Ascending aorta (tissue), 2 donors: ENCODE results near the gene ZNF845. TPM values are rescaled to one million over a fixed set of nuclear protein-coding genes. Genes with fewer than 3 reads are reported as not detected.
A peak's percentile ranks its signal among the peaks of the same experiment; 100 is the strongest.
"Not testable (repeated sequence)": the region's sequence is repeated elsewhere in the genome, so short reads cannot be mapped to it uniquely, and the experiment has no call there.

Experiments used
- DNase-seq, 2 donors: peaks; one replicate each; pipeline ENCODE4 v3.0.0-alpha.2; 2019; ENCODE audit warnings: low spot score in 2 of 2
- H3K27ac ChIP-seq, 2 donors: fragments of 200-600 bp; sonication (generic); one replicate each; pipeline ENCODE4 v1.5.1; 2016 to 2017; ENCODE audit warnings: mild to moderate bottlenecking in 1 of 2
- H3K27me3 ChIP-seq: fragments of 200-600 bp; sonication (generic); one replicate; pipeline ENCODE4 v1.5.1; 2017
- H3K36me3 ChIP-seq, 2 donors: fragments of 200-600 bp; sonication (generic); one replicate each; pipeline ENCODE4 v1.5.1; 2016
- H3K4me1 ChIP-seq, 2 donors: fragments of 200-600 bp; sonication (generic); one replicate each; pipeline ENCODE4 v1.5.1; 2016 to 2017; ENCODE audit warnings: mild to moderate bottlenecking in 1 of 2
- H3K4me3 ChIP-seq, 2 donors: fragments of 200-600 bp; sonication (generic); one replicate each; pipeline ENCODE4 v1.5.1; 2016 to 2017; ENCODE audit warnings: mild to moderate bottlenecking in 1 of 2
- H3K9me3 ChIP-seq, 2 donors: fragments of 200-600 bp; sonication (generic); one replicate each; pipeline ENCODE4 v1.5.1; 2016
- CTCF ChIP-seq, 3 experiments: fragments of 200-600 bp in 2 of 3; fragments of 450-650 bp in 1 of 3; sonication (generic) in 2 of 3; IDR thresholded peaks; one replicate each; pipeline ENCODE4 v1.5.1; 2016 to 2019; ENCODE audit warnings: antibody characterized with exemption in 3 of 3, mild to moderate bottlenecking in 1 of 3, moderate library complexity in 1 of 3
- intact Hi-C: fragments of 100-400 bp; cut with DNase I; formaldehyde crosslinking; loops from one replicate; pipeline ENCODE4 v1.15.1; 2023
- total RNA-seq: library from RNA; depleted of rRNA; stranded (reverse); fragments of >200 nt; gene quantifications from one replicate; pipeline ENCODE4 v1.1.0, GENCODE V29; 2016

Gene ZNF845
- total RNA-seq, 1 donor from 2014 or later: 3.1 TPM

GRCh38 chr19:53333066-53333462, 485 bp upstream of the ZNF845 start:
- peak in 1 of 2 donors; percentile 81 for DNase-seq
- peak overlapping the region; percentile 66 to 73 for H3K4me3 ChIP-seq
- intact Hi-C loops: loop anchor here (1.0 to 5.0 kb wide), 5 partner anchors 32 to 1129 kb away; partner anchors contain the start of genes LENG9, ZNF525 and ZNF813
- H3K27me3 ChIP-seq: no peaks in the 10 kb centered on the region
- peaks cover 0 to 4% of the 10 kb centered on the region in 2 donors for H3K4me1 ChIP-seq
- peak overlapping the region; percentile 77 to 82 for H3K27ac ChIP-seq
- peaks cover 5 to 9% of the 10 kb centered on the region in 2 donors for H3K36me3 ChIP-seq
- peaks cover 0 to 8% of the 10 kb centered on the region in 2 donors for H3K9me3 ChIP-seq
- TF ChIP-seq CTCF (IDR thresholded peaks at IDR 0.05): no peak

GRCh38 chr19:53344403-53344802, 10.9 kb downstream of the ZNF845 start:
- H3K4me1 ChIP-seq, H3K27me3 ChIP-seq, DNase-seq, H3K27ac ChIP-seq, intact Hi-C loops, H3K4me3 ChIP-seq: not testable (repeated sequence)
- peaks cover 73 to 93% of the 10 kb centered on the region in 2 donors for H3K9me3 ChIP-seq
- H3K36me3 ChIP-seq: peaks cover 94 to 100% of the 10 kb centered on the region in 2 donors

- Histone ChIP-seq H3K27me3 (no peaks in the 10 kb centered on the region), H3K9me3 (peaks cover 67 to 85% of the 10 kb centered on the region in 2 donors), H3K4me1 (no peaks in the 10 kb centered on the region), H3K36me3 (peaks cover 13 to 32% of the 10 kb centered on the region in 2 donors), H3K4me3 (peak overlapping the region in 1 of 2 donors; percentile 8), H3K27ac (no peak overlapping the region)
- TF ChIP-seq CTCF (IDR thresholded peaks at IDR 0.05): no peak
- DNase-seq: no peak
- intact Hi-C loops: no loop called here
Observed at GRCh38 chr19:53355739-53356138, 22.2 kb downstream of the ZNF845 start.

GRCh38 chr19:53357821-53358581, 24.5 kb downstream of the ZNF845 start:
- DNase-seq: no peak
- Histone ChIP-seq H3K27ac (no peak overlapping the region), H3K27me3 (no peaks in the 10 kb centered on the region), H3K36me3 (peaks cover 0 to 9% of the 10 kb centered on the region in 2 donors), H3K4me3 (no peak overlapping the region), H3K4me1 (no peaks in the 10 kb centered on the region), H3K9me3 (peaks cover 45 to 62% of the 10 kb centered on the region in 2 donors)
- no peak for TF ChIP-seq CTCF (IDR thresholded peaks at IDR 0.05)
- intact Hi-C loops: no loop called here

GRCh38 chr19:53360056-53360455, 26.5 kb downstream of the ZNF845 start:
- H3K4me1 ChIP-seq, DNase-seq, H3K36me3 ChIP-seq, H3K4me3 ChIP-seq, H3K27ac ChIP-seq, H3K27me3 ChIP-seq: not testable (repeated sequence)
- H3K9me3 ChIP-seq: peaks cover 24 to 41% of the 10 kb centered on the region in 2 donors
- intact Hi-C loops: loop anchor here (10.0 kb wide), 1 partner anchor 675 kb away; no protein-coding TSS in a partner anchor

- peak in 1 of 3 experiments; percentile 26 for TF ChIP-seq CTCF (IDR thresholded peaks at IDR 0.05)
- Histone ChIP-seq H3K9me3 (no peaks in the 10 kb centered on the region), H3K36me3 (no peaks in the 10 kb centered on the region), H3K4me3 (peak within 1 kb of the TSS; percentile 63 to 67), H3K27ac (peak within 1 kb of the TSS; percentile 73 to 81), H3K27me3 (no peaks in the 10 kb centered on the region), H3K4me1 (peaks cover 0 to 6% of the 10 kb centered on the region in 2 donors)
- intact Hi-C loops: loop anchor here (1.0 to 10.0 kb wide), 7 partner anchors 30 to 681 kb away; partner anchors contain the start of genes ZNF160, ZNF761, ZNF765 and ZNF813
- peak; percentile 81 to 94 for DNase-seq
Observed at GRCh38 chr19:53365134-53365898, 31.8 kb downstream of the ZNF845 start, which contains the start of gene ZNF525. ZNF525 (plus strand) TSS chr19:53365705; CDS start chr19:53372282, 6,577 bp downstream.
